GM10847 (cell line): ENCODE results near the gene MTSS2.

Experiments
- POLR2A ChIP-seq: IDR thresholded peaks from 2 replicates; pipeline ENCODE4 v1.6.1; 2011; ENCODE audit not compliant: insufficient read length; ENCODE audit errors: extremely low read depth

Gene MTSS2

DNA sequence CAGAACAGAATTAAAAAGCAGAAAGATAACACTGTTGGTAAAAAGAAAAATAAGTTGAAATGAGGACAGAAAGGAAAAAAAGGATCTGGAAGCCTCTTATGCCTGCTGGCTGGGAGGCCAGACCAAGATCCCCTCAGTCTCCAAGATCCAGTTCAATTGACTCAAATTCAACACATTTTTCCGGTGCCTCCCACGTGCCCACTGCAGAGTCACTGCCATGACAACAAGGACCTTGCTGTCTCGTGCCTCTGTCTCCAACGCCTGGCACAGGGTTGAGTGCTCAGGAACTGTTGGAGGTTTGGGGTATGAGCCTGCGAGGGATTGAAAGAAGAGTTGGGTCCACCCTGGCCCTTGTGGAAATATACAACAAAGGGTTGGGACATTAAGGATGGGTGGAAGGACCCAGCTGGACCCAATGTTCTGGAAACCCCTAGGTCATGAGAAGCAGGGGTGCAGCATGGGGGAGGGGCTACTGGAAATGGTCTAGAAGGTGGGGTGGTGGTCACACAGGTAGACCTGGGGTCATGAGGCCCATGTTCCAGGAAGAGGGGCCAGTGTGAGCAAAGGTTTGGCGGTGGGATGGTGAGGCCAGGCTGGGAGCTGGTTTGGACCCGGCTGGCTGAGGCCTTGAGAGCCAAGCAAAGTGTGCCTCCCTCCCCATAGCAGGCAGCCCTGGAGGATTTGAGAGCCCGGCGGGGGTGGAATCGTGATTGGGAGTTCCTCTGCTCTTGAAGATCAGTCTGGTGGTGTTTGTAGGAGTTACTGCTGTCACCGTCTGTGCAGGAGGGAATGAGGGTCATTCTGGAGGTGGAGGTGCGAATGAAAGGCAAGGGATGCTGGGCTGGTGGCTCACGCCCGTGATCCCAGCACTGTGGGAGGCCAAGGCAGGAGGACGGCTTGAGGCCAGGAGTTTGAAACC is 38.2 kb downstream of the MTSS2 start:
- no peak for TF ChIP-seq POLR2A

DNA sequence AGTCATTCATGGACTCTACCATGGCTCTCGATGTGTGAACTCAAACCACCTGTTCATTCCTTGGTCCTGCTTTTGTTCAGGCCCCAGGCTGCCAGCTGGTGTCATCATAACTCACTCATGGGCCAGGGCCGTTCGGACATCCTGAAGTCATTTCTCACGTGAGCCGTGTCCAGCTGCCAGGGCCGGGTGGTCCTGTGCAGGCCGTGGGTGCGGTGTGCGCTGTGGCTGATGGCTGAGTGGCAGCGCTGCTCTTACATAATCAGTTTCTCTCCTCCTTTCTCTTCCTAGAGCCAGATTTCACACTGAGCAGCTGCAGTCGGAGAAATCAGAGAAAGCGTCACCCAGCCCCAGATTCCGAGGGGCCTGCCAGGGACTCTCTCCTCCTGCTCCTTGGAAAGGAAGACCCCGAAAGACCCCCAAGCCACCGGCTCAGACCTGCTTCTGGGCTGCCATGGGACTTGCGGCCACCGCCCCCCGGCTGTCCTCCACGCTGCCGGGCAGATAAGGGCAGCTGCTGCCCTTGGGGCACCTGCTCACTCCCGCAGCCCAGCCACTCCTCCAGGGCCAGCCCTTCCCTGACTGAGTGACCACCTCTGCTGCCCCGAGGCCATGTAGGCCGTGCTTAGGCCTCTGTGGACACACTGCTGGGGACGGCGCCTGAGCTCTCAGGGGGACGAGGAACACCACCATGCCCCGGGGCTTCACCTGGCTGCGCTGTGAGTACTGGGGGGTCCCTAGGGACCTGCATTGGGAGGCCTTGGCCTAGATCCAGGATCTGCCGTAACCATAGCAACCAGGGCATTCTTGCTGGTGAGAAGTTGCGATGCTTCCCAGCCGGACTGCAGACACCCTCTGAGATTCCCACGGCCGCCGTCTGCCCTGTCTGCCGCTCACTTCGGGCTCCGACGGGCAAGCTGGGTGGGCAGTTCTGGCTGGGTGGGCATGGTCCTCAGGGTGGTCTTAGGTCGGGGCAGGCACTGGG is 39.3 kb downstream of the MTSS2 start, which contains the start of gene IL34:
Gene IL34 (plus strand): TSS at position 300 of the 982 bp plus-strand sequence. CDS start 389 bp downstream, at position 689.
- TF ChIP-seq POLR2A: no peak

DNA sequence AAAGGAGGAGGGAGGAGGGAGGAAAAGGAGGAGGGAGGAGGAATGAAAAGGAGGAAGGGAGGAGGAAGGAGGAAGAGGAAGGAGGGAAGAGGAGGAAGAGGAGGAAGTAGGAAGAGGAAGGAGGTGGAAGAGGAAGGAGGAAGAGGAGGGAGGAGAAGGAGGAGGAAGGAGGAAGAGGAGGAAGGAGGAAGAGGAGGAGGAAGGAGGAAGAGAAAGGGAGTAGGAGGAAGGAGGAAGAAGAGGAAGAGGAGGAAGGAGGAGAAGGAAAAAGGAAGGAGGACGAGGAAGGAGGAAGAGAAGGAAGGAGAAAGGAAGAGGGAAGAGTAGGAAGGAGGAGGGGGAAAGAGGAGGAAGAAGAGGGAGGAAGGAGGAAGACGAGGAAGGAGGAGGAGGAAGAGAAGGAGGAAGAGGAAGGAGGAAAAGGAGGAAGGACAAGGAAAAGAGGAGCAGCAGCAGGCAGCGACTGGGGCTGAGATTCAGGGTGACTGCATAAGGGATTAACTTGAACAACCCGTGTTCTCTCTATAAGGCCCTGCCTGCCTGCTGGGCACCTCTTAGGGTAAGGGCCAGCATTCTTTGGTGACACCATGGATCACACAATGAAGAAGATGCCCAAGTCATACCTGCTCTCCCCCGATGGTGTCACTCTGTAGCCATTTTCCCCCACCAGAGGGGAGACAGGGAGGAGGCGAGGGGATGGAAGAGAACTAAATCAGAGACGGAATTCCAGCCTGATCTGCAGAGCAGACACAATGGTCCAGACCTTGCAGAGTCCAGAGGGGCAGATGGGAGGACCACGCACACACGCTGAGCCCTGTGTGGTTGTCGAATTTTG is 40.9 kb downstream of the MTSS2 start:
- no peak for TF ChIP-seq POLR2A

DNA sequence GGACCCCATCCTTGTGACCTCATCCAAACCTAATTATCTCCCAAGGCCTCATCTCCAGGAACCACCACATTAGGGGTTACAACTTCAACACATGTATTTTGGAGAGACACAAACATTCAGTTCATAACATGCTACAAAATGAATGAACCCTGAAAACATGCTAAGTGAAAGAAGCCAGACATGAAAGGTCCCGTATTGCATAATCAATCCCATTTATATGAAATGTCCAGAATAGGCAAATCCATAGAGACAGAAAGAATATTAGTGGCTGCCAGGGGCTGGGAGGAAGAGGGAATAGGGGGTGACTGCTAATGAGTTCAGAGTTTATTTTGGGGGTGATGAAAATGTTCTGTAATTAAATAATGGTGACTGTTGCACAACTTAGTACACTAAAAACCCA is 43.2 kb downstream of the MTSS2 start:
- no peak for TF ChIP-seq POLR2A

DNA sequence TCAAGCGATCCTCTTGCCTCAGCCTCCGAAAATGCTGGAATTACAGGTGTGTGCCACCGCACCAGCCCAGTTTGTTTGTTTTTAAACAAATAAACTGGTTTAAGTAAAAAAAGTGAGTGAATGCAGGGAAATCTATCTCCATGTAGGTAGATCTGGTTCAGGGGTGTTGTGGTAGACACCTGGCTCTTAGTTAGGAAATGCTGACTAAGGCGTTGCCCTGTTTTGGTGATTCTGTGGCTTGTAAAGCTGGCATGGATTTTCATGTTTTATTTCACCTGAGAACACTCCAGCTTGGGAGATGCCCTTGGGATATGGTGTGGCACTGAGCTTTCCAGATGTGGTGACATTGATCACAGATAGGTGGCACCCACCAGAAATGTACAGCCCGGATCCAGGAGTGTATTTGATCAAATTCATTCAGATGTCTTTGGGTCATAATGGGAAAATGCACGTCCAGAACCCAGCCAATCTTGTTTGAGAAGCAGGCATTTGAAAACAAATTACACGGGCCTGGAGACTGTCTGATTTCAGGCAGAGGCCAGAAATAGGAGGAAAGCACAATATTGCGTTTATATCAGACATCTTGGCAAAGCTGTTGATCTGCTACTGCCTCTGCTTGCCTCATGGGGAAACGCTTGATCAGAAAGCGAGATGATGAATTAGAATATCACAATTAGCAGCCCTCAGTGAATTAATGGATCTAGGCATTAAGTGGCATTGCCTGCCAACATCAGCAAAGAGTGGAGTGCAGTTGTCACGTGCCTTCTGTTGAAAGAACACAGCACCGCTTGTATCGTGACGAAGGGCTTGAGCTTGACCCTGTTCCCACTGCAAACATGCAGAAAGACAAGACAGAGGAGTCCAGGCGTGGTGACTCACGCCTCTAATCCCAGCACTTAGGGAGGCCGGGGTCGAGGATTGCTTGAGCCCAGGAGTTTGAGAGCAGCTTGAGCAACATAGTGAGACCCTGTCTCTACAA is 46.8 kb downstream of the MTSS2 start:
- TF ChIP-seq POLR2A: no peak
